Chondrocyte (in vitro differentiated cells): Measurements from ENCODE around the gene PANX1. TPM values are rescaled to one million over a fixed set of nuclear protein-coding genes. Genes with fewer than 3 reads are reported as not detected.

Experiments
- DNase-seq: peaks from one replicate; pipeline ENCODE4 v3.0.0; 2021; ENCODE audit warnings: mixed read lengths, low spot score
- H3K27ac Mint-ChIP-seq: one replicate; pipeline ENCODE4 v1.8.0; 2021; ENCODE audit warnings: mild to moderate bottlenecking, moderate library complexity, mixed read lengths; ENCODE audit not compliant: unreplicated experiment
- H3K27me3 Mint-ChIP-seq: 2 replicates; pipeline ENCODE4 v1.8.0; 2021; ENCODE audit warnings: low read depth, mixed read lengths
- H3K36me3 Mint-ChIP-seq: 2 replicates; pipeline ENCODE4 v1.8.0; 2021; ENCODE audit warnings: low read depth, mixed read lengths
- H3K4me1 Mint-ChIP-seq: 2 replicates; pipeline ENCODE4 v1.8.0; 2021; ENCODE audit warnings: low read depth, mild to moderate bottlenecking, mixed read lengths
- H3K4me3 Mint-ChIP-seq: one replicate; pipeline ENCODE4 v1.8.0; 2021; ENCODE audit warnings: mild to moderate bottlenecking, moderate library complexity, mixed read lengths; ENCODE audit not compliant: unreplicated experiment
- H3K9me3 Mint-ChIP-seq: 2 replicates; pipeline ENCODE4 v1.8.0; 2021; ENCODE audit warnings: low read depth, mixed read lengths
- total RNA-seq: library from RNA; stranded (reverse); gene quantifications from 3 replicates; pipeline ENCODE4 v1.2.1, GENCODE V29; 2021
- TF ChIP-seq, protein P1 (sequence below): fragments of 200-600 bp; sonication (generic); IDR thresholded peaks from 2 replicates; pipeline ENCODE4 v1.5.0; 2021; ENCODE audit warnings: antibody characterized with exemption, mild to moderate bottlenecking, moderate library complexity

Gene PANX1
- total RNA-seq, 1 donor from 2014 or later, result 35.7 TPM

DNA sequence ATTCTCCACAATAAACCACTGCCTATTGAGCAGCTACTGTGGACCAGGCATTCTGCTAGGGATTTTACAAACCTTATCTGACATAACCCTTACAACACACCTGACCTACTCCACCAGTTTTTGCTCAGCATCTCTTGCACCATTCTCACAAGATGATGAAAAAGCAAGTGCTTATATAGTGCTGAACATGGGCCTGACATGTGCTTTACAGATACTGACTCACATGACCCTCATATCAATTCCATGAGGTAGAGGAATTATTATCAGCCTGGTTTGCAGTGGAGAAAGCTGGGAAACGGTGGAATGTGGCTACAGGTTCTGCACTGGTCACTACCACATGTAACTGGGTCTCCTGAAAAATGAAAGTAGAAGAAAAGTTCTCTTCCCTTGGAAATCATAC lies 37.5 kb upstream of the PANX1 start:
- TF ChIP-seq, protein P1, sequence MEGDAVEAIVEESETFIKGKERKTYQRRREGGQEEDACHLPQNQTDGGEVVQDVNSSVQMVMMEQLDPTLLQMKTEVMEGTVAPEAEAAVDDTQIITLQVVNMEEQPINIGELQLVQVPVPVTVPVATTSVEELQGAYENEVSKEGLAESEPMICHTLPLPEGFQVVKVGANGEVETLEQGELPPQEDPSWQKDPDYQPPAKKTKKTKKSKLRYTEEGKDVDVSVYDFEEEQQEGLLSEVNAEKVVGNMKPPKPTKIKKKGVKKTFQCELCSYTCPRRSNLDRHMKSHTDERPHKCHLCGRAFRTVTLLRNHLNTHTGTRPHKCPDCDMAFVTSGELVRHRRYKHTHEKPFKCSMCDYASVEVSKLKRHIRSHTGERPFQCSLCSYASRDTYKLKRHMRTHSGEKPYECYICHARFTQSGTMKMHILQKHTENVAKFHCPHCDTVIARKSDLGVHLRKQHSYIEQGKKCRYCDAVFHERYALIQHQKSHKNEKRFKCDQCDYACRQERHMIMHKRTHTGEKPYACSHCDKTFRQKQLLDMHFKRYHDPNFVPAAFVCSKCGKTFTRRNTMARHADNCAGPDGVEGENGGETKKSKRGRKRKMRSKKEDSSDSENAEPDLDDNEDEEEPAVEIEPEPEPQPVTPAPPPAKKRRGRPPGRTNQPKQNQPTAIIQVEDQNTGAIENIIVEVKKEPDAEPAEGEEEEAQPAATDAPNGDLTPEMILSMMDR, result no peak
- H3K27me3 Mint-ChIP-seq, result peaks cover 24% of the 10 kb centered on the region
- H3K36me3 Mint-ChIP-seq, result peaks cover 2% of the 10 kb centered on the region
- H3K4me1 Mint-ChIP-seq, result no peaks in the 10 kb centered on the region
- peaks cover 3% of the 10 kb centered on the region for H3K9me3 Mint-ChIP-seq
- no peak for DNase-seq
- no peak overlapping the region for H3K27ac Mint-ChIP-seq
- H3K4me3 Mint-ChIP-seq, result no peak overlapping the region

DNA sequence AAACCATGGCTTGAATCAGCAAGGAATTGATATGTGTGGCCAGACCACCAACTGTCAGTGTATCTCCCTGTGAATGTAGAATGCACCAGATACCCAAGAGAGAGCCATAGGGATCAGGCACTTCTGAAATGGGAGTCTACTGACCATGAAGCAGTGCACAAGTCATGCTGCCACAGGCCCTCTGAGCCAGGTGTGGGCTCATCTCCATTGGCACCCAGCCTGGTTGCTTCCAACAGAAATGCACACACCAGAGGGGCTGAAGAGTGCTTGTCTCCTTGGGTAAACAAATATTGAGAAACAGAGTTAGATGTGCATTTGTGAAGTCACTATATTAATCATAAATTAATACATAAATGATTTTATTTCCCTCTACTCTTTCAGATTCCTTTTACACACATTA lies 28.4 kb upstream of the PANX1 start:
- no peaks in the 10 kb centered on the region for H3K4me1 Mint-ChIP-seq
- no peak overlapping the region for H3K27ac Mint-ChIP-seq
- H3K4me3 Mint-ChIP-seq, result no peak overlapping the region
- H3K36me3 Mint-ChIP-seq, result peaks cover 1% of the 10 kb centered on the region
- TF ChIP-seq, protein P1, result no peak
- H3K9me3 Mint-ChIP-seq, result peaks cover 13% of the 10 kb centered on the region
- DNase-seq, result no peak
- H3K27me3 Mint-ChIP-seq, result peaks cover 10% of the 10 kb centered on the region

DNA sequence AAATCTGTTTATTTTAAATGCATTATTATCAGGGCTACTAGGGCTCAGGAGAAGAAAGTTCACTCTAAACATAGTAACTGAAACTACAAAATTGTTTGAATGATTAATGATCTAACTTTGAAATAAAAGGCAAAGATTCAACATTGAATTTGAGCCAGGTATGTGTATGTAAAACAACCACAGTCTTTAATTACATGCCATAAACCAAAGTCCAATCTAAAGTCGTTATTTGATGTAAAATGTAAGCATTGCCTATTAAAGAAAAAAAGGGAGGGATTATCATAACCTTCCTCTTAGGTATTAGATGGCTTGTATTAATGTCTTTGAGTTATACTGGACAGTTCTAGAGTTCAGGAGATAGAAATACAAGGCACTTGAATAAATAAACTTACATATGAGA lies 25.2 kb upstream of the PANX1 start:
- Mint-ChIP-seq H3K4me1 (no peaks in the 10 kb centered on the region), H3K36me3 (peaks cover 1% of the 10 kb centered on the region), H3K9me3 (peaks cover 6% of the 10 kb centered on the region), H3K27ac (no peak overlapping the region), H3K27me3 (peaks cover 7% of the 10 kb centered on the region), H3K4me3 (no peak overlapping the region)
- TF ChIP-seq, protein P1, result no peak
- DNase-seq, result no peak

DNA sequence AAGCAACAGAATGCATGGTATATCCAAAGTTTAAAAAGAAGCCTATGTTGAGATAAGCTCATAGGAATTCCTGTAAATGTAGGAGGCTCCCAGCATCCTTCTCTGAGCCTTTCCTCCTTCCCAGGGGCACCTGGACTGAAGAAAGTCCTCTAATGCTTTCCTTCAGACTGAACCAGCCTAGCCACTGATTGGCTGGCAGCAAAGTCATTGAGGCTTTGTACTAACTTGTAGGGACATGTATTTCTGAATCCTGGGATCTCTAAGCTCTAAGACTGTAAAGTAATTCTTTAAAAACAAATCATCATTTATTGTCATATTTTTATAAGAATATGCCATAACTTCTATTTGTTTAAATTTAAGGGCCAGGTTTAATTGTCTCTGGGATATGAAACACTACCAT lies 23.9 kb upstream of the PANX1 start:
- H3K4me1 Mint-ChIP-seq, result no peaks in the 10 kb centered on the region
- H3K4me3 Mint-ChIP-seq, result no peak overlapping the region
- DNase-seq, result no peak

DNA sequence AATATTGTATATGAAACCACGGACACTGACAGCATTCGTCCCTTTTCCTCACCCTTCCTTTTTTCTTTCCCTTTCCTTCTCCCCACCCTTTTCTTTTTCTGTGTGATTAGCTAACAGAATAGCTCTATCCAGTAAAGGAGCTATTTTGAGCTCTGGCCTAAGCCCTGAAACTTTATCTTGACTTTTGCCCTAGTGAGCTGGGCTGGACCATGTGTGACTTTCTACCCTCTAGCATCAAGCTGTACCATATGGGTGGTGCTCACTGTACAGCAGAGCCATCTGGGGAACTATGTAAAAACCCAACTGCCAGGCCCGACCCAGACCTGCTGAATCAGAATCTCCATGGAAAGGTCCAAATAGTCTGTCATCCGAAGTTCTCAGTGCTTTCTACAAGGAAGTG lies 21.9 kb upstream of the PANX1 start:
- no peak for DNase-seq
- Mint-ChIP-seq H3K36me3 (peaks cover 1% of the 10 kb centered on the region), H3K27ac (no peak overlapping the region), H3K9me3 (peaks cover 9% of the 10 kb centered on the region), H3K4me1 (no peaks in the 10 kb centered on the region), H3K27me3 (peaks cover 9% of the 10 kb centered on the region), H3K4me3 (no peak overlapping the region)
- TF ChIP-seq, protein P1, result no peak

More for the DNA sequence above, 23.9 kb upstream of the PANX1 start:
- H3K27ac Mint-ChIP-seq, result no peak overlapping the region
- peaks cover 7% of the 10 kb centered on the region for H3K27me3 Mint-ChIP-seq
- TF ChIP-seq, protein P1, result no peak
- peaks cover 1% of the 10 kb centered on the region for H3K36me3 Mint-ChIP-seq
- H3K9me3 Mint-ChIP-seq, result peaks cover 9% of the 10 kb centered on the region
